H1 (cell line): ENCODE results near the gene CARD11. TPM values are rescaled to one million over a fixed set of nuclear protein-coding genes. Genes with fewer than 3 reads are reported as not detected.

Source experiments
- CTCF ChIA-PET: fragments of 300-600 bp; sonication (Branson Sonifier 250); formaldehyde crosslinking; loops from one replicate; lab custom pipeline; 2021; ENCODE audit not compliant: partially characterized antibody; lab: Charles Lee
- POLR2A ChIA-PET: fragments of 300-600 bp; sonication (Branson Sonifier 250); formaldehyde crosslinking; loops from one replicate; lab custom pipeline; 2021; ENCODE audit warnings: inconsistent platforms; ENCODE audit not compliant: partially characterized antibody; lab: Charles Lee
- DNase-seq, 2 experiments: peaks; one replicate each; pipeline versions ENCODE4 v3.0.0 to v3.0.0-alpha.2; 2010 to 2022; ENCODE audit warnings: low spot score in 2 of 2, low read depth in 1 of 2, mixed read lengths in 1 of 2
- FAIRE-seq: peaks from 2 replicates; lab custom pipeline; 2011; peaks lifted over from hg19 to GRCh38; lab: Jason Lieb, UNC
- H2AFZ ChIP-seq: 2 replicates; pipeline ENCODE4 v1.8.1; 2012; ENCODE audit warnings: low read length, inconsistent platforms
- H2AK5ac ChIP-seq: 2 replicates; pipeline ENCODE4 v1.6.1; 2013; ENCODE audit warnings: low read depth, low read length
- H2BK120ac ChIP-seq: replicated peaks from 2 replicates; pipeline ENCODE3; 2013; ENCODE audit warnings: low read depth, low read length, inconsistent platforms
- H2BK12ac ChIP-seq: 2 replicates; pipeline ENCODE4 v1.6.1; 2013; ENCODE audit warnings: low read depth, low read length
- H2BK15ac ChIP-seq: 2 replicates; pipeline ENCODE4 v1.6.1; 2013; ENCODE audit warnings: low read length
- H2BK20ac ChIP-seq: 2 replicates; pipeline ENCODE4 v1.6.1; 2013; ENCODE audit warnings: low read length
- H2BK5ac ChIP-seq: 2 replicates; pipeline ENCODE4 v1.6.1; 2013; ENCODE audit warnings: low read depth, low read length
- H3K14ac ChIP-seq: 2 replicates; pipeline ENCODE4 v1.6.1; 2013; ENCODE audit warnings: inconsistent platforms; ENCODE audit not compliant: insufficient read length
- H3K18ac ChIP-seq: 2 replicates; pipeline ENCODE4 v1.6.1; 2013; ENCODE audit warnings: low read length; ENCODE audit errors: extremely low read depth
- H3K23ac ChIP-seq: 2 replicates; pipeline ENCODE4 v1.6.1; 2013; ENCODE audit warnings: inconsistent platforms; ENCODE audit not compliant: insufficient read length
- H3K23me2 ChIP-seq: 2 replicates; pipeline ENCODE4 v1.6.1; 2013; ENCODE audit warnings: low read depth, low read length
- H3K27ac ChIP-seq: 2 replicates; pipeline ENCODE4 v1.6.1; 2011; ENCODE audit warnings: low read depth, low read length, inconsistent platforms
- H3K27me3 ChIP-seq, 4 experiments: replicated peaks in 1 of 4; 1 replicate in 1 of 4; 2 replicates in 3 of 4; pipeline versions ENCODE4 v1.6.1 to v1.8.1; 2011 to 2013; ENCODE audit warnings: low read length in 3 of 4, mild to moderate bottlenecking in 3 of 4, inconsistent platforms in 2 of 4, mixed read lengths in 2 of 4, moderate library complexity in 1 of 4; ENCODE audit not compliant: control insufficient read depth in 3 of 4, insufficient read depth in 3 of 4; ENCODE audit errors: extremely low read depth in 1 of 4
- H3K36me3 ChIP-seq, 4 experiments: 2 replicates each; pipeline versions ENCODE4 v1.6.1 to v1.8.1; 2011 to 2013; ENCODE audit warnings: mild to moderate bottlenecking in 4 of 4, low read length in 3 of 4, moderate library complexity in 2 of 4, control low read depth in 1 of 4, inconsistent platforms in 1 of 4; ENCODE audit not compliant: insufficient read depth in 4 of 4, control insufficient read depth in 2 of 4
- H3K4ac ChIP-seq: replicated peaks from 2 replicates; pipeline ENCODE3; 2013; ENCODE audit warnings: low read length, low read depth, mixed read lengths, inconsistent platforms; ENCODE audit not compliant: insufficient read length
- H3K4me1 ChIP-seq, 4 experiments: replicated peaks in 1 of 4; 1 replicate in 1 of 4; 2 replicates in 3 of 4; pipeline versions ENCODE4 v1.6.1 to v1.8.1; 2011 to 2013; ENCODE audit warnings: low read length in 3 of 4, inconsistent platforms in 2 of 4, mixed read lengths in 1 of 4; ENCODE audit not compliant: insufficient read depth in 4 of 4, control insufficient read depth in 3 of 4
- H3K4me2 ChIP-seq, 2 experiments: 2 replicates each; pipeline versions ENCODE4 v1.6.1 to v1.8.1; 2011 to 2013; ENCODE audit warnings: low read depth in 2 of 2, low read length in 2 of 2, control low read depth in 1 of 2, inconsistent platforms in 1 of 2, mild to moderate bottlenecking in 1 of 2; ENCODE audit not compliant: insufficient read depth in 1 of 2
- H3K4me3 ChIP-seq, 4 experiments: fragments of 200-600, 300-600 bp in 1 of 4; sonication (generic), shearing (Covaris generic), sonication (Bioruptor Twin) in 1 of 4; 2 replicates each; pipeline versions ENCODE4 v1.5.1 to v1.8.1; 2011 to 2016; ENCODE audit warnings: low read length in 4 of 4, low read depth in 3 of 4, control low read depth in 2 of 4, inconsistent platforms in 2 of 4, mild to moderate bottlenecking in 2 of 4, mixed read lengths in 1 of 4, moderate library complexity in 1 of 4; ENCODE audit not compliant: insufficient read depth in 2 of 4; ENCODE audit errors: extremely low read depth in 1 of 4
- H3K56ac ChIP-seq: replicated peaks from 2 replicates; pipeline ENCODE3; 2013; ENCODE audit warnings: low read depth, mild to moderate bottlenecking, mixed read lengths, low read length, inconsistent platforms; ENCODE audit not compliant: insufficient read length
- H3K79me1 ChIP-seq: 2 replicates; pipeline ENCODE4 v1.6.1; 2013; ENCODE audit warnings: low read depth, low read length, control low read depth
- H3K79me2 ChIP-seq, 2 experiments: 2 replicates each; pipeline versions ENCODE4 v1.6.1 to v1.8.1; 2012 to 2013; ENCODE audit warnings: low read length in 2 of 2, mild to moderate bottlenecking in 2 of 2, inconsistent platforms in 1 of 2; ENCODE audit not compliant: insufficient read depth in 2 of 2, control insufficient read depth in 1 of 2
- H3K9ac ChIP-seq, 4 experiments: replicated peaks in 1 of 4; 1 replicate in 1 of 4; 2 replicates in 3 of 4; pipeline versions ENCODE4 v1.6.1 to v1.8.1; 2011 to 2013; ENCODE audit warnings: low read depth in 3 of 4, low read length in 3 of 4, control low read depth in 2 of 4, mild to moderate bottlenecking in 2 of 4, moderate library complexity in 2 of 4, inconsistent platforms in 1 of 4; ENCODE audit errors: extremely low read depth in 1 of 4
- H3K9me3 ChIP-seq, 2 experiments: 2 replicates each; pipeline versions ENCODE4 v1.6.1 to v1.8.1; 2012 to 2013; ENCODE audit warnings: mild to moderate bottlenecking in 2 of 2, moderate library complexity in 2 of 2, control low read depth in 1 of 2, inconsistent platforms in 1 of 2, low read depth in 1 of 2, low read length in 1 of 2, mixed read lengths in 1 of 2; ENCODE audit not compliant: insufficient read depth in 2 of 2
- H4K20me1 ChIP-seq, 2 experiments: replicated peaks in 1 of 2; 2 replicates each; pipeline versions ENCODE3 to v1.8.1; 2011 to 2013; ENCODE audit warnings: inconsistent platforms in 2 of 2, low read length in 2 of 2, mild to moderate bottlenecking in 1 of 2; ENCODE audit not compliant: insufficient read depth in 2 of 2, control insufficient read depth in 1 of 2
- H4K5ac ChIP-seq: 2 replicates; pipeline ENCODE4 v1.6.1; 2013; ENCODE audit warnings: low read length, low read depth, mixed read lengths, inconsistent platforms; ENCODE audit not compliant: insufficient read length
- H4K8ac ChIP-seq: 2 replicates; pipeline ENCODE4 v1.8.0; 2013; ENCODE audit warnings: mild to moderate bottlenecking, moderate library complexity, low read length, inconsistent platforms; ENCODE audit not compliant: insufficient read depth; ENCODE audit errors: extremely low read depth
- H4K91ac ChIP-seq: replicated peaks from 2 replicates; pipeline ENCODE3; 2013; ENCODE audit warnings: low read length, mixed read lengths, inconsistent platforms; ENCODE audit not compliant: insufficient read length
- EP300 ChIP-seq, 2 experiments: IDR thresholded peaks; 1 replicate in 1 of 2; 2 replicates in 1 of 2; pipeline ENCODE4 v1.6.1; 2011 to 2012; ENCODE audit warnings: low read depth in 2 of 2, low read length in 2 of 2, mild to moderate bottlenecking in 2 of 2, borderline replicate concordance in 1 of 2, inconsistent platforms in 1 of 2, moderate library complexity in 1 of 2
- NRF1 ChIP-seq: IDR thresholded peaks from 2 replicates; pipeline ENCODE4 v1.6.1; 2011; ENCODE audit warnings: mild to moderate bottlenecking, low read depth, low read length, improper control_type of control experiment
- RFX5 ChIP-seq: IDR thresholded peaks from 2 replicates; pipeline ENCODE4 v1.6.1; 2011; ENCODE audit warnings: low read depth, low read length, improper control_type of control experiment, borderline replicate concordance
- SAP30 ChIP-seq: fragments of 300-600 bp; sonication (generic); IDR thresholded peaks from 2 replicates; pipeline ENCODE4 v1.7.1; 2012; ENCODE audit warnings: low read length, moderate library complexity, mild to moderate bottlenecking, inconsistent platforms; ENCODE audit not compliant: insufficient read depth, insufficient replicate concordance
- SIRT6 ChIP-seq: IDR thresholded peaks from one replicate; pipeline ENCODE4 v1.7.1; 2012; ENCODE audit warnings: low read length, inconsistent platforms
- TBP ChIP-seq: IDR thresholded peaks from 2 replicates; pipeline ENCODE4 v1.6.1; 2011; ENCODE audit warnings: low read depth, low read length, improper control_type of control experiment
- TEAD4 ChIP-seq: IDR thresholded peaks from 2 replicates; pipeline ENCODE4 v1.6.1; 2012; ENCODE audit warnings: low read depth, low read length, inconsistent platforms, mixed read lengths
- WGBS, 2 experiments: shearing (Covaris generic) in 1 of 2; methylation state at CpG; one replicate each; pipeline versions ENCODE4 v1.1.6 to v1.1.7; 2013 to 2015; ENCODE audit warnings: low lambda C conversion rate in 2 of 2, mixed read lengths in 2 of 2, inconsistent platforms in 1 of 2, low coverage in 1 of 2, missing lambda C conversion rate in 1 of 2; ENCODE audit not compliant: insufficient replicate concordance in 2 of 2, insufficient coverage in 1 of 2, insufficient read length in 1 of 2; ENCODE audit errors: extremely low coverage in 1 of 2, missing lambda C conversion rate in 1 of 2; 5-methylcytosine and 5-hydroxymethylcytosine counted together
- polyA plus RNA-seq, 7 experiments: library from polyadenylated mRNA; depleted of rRNA in 3 of 7; stranded (reverse) in 5 of 7; unstranded in 2 of 7; fragments of >200 nt in 5 of 7; fragments of 200-250 nt in 2 of 7; gene quantifications; 1 replicate in 5 of 7; 2 replicates in 1 of 7; 4 replicates in 1 of 7; pipeline versions ENCODE4 v1.2.1 to v1.2.3, GENCODE V29; 2011 to 2013; ENCODE audit warnings: missing spikeins in 2 of 7, mixed read lengths in 2 of 7
- total RNA-seq: library from RNA; stranded (reverse); fragmentation: NEBNext Ultra II Directional; extraction: Animal tissue kit (Norgen Biotek cat#: 25700); gene quantifications from 2 replicates; pipeline ENCODE4 v1.2.1, GENCODE V29; 2021
- TF ChIP-seq, protein P1 (sequence below): IDR thresholded peaks from 2 replicates; pipeline ENCODE4 v1.6.1; 2012; ENCODE audit warnings: low read length, inconsistent platforms

The CARD11 gene
- total and polyA plus RNA-seq, 2 of the 8 experiments (the other 6 are each of a cell fraction or from before 2014, with no cell fraction given), result 12.6 to 29.8 TPM

DNA sequence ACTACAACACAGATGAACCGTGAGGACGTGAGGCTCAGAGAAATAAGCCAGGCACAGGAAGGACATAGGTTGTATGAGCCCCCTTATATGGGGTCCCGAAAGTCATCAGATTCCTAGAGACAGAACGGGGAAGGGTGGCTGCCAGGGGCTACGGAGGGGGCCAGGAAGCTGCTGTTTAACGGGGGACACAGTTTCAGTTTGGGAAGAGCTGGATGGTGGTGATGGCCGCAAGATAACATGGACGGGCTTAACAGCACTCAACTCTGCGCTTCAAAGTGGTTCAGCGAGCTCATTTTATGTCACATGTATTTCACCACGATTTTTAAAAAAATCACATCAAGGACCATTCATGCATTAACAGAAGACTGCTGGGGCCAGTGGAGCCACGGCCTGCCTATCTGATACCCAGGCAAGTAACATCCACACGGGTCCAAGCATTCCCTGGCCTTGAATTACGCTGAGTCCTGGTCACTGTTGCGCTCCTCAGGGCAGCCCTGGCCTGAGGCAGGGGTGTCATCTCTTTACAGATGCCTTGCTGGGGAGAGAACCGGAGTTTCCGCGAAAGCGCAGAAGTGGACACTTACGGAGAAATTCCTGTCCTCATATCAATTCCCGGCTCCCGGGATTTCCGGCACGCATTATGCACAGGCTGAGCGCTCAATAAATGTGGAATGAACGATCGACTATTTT is 1.5 kb downstream of the CARD11 start:
- no peak overlapping the region for H2BK15ac ChIP-seq
- 92% methylated on average over 27 of the region's 27 CpGs; no CpG with 5 or more reads in 1 of the 2 experiments for whole genome bisulfite sequencing, 2 experiments
- TF ChIP-seq RFX5 (no peak), TEAD4 (no peak), SIRT6 (no peak), TBP (no peak), SAP30 (no peak), NRF1 (no peak), EP300 (IDR thresholded peaks at IDR 0.05; ENCODE audit: borderline replicate concordance in 1 of 2, low read depth in 2 of 2, low read length in 2 of 2) (no peak)
- TF ChIP-seq, protein P1, sequence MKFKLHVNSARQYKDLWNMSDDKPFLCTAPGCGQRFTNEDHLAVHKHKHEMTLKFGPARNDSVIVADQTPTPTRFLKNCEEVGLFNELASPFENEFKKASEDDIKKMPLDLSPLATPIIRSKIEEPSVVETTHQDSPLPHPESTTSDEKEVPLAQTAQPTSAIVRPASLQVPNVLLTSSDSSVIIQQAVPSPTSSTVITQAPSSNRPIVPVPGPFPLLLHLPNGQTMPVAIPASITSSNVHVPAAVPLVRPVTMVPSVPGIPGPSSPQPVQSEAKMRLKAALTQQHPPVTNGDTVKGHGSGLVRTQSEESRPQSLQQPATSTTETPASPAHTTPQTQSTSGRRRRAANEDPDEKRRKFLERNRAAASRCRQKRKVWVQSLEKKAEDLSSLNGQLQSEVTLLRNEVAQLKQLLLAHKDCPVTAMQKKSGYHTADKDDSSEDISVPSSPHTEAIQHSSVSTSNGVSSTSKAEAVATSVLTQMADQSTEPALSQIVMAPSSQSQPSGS, result no peak

More for the DNA sequence above, 1.5 kb downstream of the CARD11 start:
- POLR2A ChIA-PET, result interaction anchor here (0.8 to 1.4 kb wide), 2 partner anchors 12 to 13 kb away, joined by 3 to 4 read pairs; no protein-coding TSS in a partner anchor
- no peak overlapping the region for H2AFZ ChIP-seq
- no peak overlapping the region for H2BK120ac ChIP-seq
- peak overlapping the region in 1 of 4 experiments; percentile 99; a peak in 1 of 8 replicates for H3K4me3 ChIP-seq
- H3K56ac ChIP-seq, result no peak overlapping the region
- H3K79me2 ChIP-seq, result no peaks in the 10 kb centered on the region; a peak in 1 of 4 replicates
- H2AK5ac ChIP-seq, result no peak overlapping the region
- H3K36me3 ChIP-seq, result no peaks in the 10 kb centered on the region
- H3K9me3 ChIP-seq, result no peaks in the 10 kb centered on the region
- no peak overlapping the region for H3K4ac ChIP-seq
- no peak for DNase-seq
- no peaks in the 10 kb centered on the region for H3K27me3 ChIP-seq
- no peak overlapping the region for H4K8ac ChIP-seq
- no peak for FAIRE-seq
- H3K14ac ChIP-seq, result no peak overlapping the region
- H4K91ac ChIP-seq, result peak overlapping the region; percentile 44
- no peak overlapping the region for H4K5ac ChIP-seq
- H3K23me2 ChIP-seq, result peaks cover 2% of the 10 kb centered on the region; the same call in 1 of the 2 replicates
- H3K23ac ChIP-seq, result no peak overlapping the region
- H3K4me2 ChIP-seq, result peak overlapping the region; percentile 71 to 80; a peak in 2 of 4 replicates
- peak overlapping the region; percentile 35; the same call in 1 of the 2 replicates for H2BK5ac ChIP-seq
- no peak overlapping the region for H3K9ac ChIP-seq
- no peak overlapping the region for H2BK12ac ChIP-seq
- H3K18ac ChIP-seq, result no peak overlapping the region
- peaks cover 0 to 11% (median 6%) of the 10 kb centered on the region in 4 experiments; a peak in 5 of 7 replicates for H3K4me1 ChIP-seq
- H2BK20ac ChIP-seq, result no peak overlapping the region
- CTCF ChIA-PET, result interaction anchor here (1.1 to 1.2 kb wide), 3 partner anchors 34 to 178 kb away, joined by 3 to 4 read pairs (median 3); no protein-coding TSS in a partner anchor
- peaks cover 3% of the 10 kb centered on the region for H3K79me1 ChIP-seq
- no peaks in the 10 kb centered on the region for H4K20me1 ChIP-seq
- no peak overlapping the region for H3K27ac ChIP-seq
